Endothelial cell of umbilical vein (primary cell): ENCODE data around the gene ETS1.

Source experiments
- EZH2 ChIP-seq: IDR thresholded peaks from 2 replicates; pipeline ENCODE4 v1.6.1; 2012; ENCODE audit warnings: borderline replicate concordance, low read depth, mild to moderate bottlenecking, moderate library complexity, low read length, inconsistent platforms; ENCODE audit not compliant: severe bottlenecking
- POLR2A ChIP-seq: IDR thresholded peaks from 2 replicates; pipeline ENCODE4 v1.6.1; 2012; ENCODE audit warnings: low read depth, mild to moderate bottlenecking, control low read depth, low read length
- POLR2AphosphoS5 ChIP-seq: IDR thresholded peaks from 2 replicates; pipeline ENCODE4 v1.6.1; 2012; ENCODE audit warnings: low read depth, mild to moderate bottlenecking, control low read depth, low read length, moderate library complexity; ENCODE audit not compliant: insufficient read depth
- TF ChIP-seq, protein P1 (sequence below), 2 donors: IDR thresholded peaks; 1 replicate in 1 of 2; 2 replicates in 1 of 2; pipeline ENCODE4 v1.5.1; 2011; ENCODE audit warnings: low read length in 2 of 2, mild to moderate bottlenecking in 2 of 2, moderate library complexity in 2 of 2, control low read depth in 1 of 2, inconsistent platforms in 1 of 2, low read depth in 1 of 2; ENCODE audit not compliant: insufficient read depth in 1 of 2; ENCODE audit errors: extremely low read depth in 1 of 2
- TF ChIP-seq, protein P2 (sequence below): IDR thresholded peaks from 2 replicates; pipeline ENCODE4 v1.6.1; 2011; ENCODE audit not compliant: insufficient read depth, insufficient read length

DNA sequence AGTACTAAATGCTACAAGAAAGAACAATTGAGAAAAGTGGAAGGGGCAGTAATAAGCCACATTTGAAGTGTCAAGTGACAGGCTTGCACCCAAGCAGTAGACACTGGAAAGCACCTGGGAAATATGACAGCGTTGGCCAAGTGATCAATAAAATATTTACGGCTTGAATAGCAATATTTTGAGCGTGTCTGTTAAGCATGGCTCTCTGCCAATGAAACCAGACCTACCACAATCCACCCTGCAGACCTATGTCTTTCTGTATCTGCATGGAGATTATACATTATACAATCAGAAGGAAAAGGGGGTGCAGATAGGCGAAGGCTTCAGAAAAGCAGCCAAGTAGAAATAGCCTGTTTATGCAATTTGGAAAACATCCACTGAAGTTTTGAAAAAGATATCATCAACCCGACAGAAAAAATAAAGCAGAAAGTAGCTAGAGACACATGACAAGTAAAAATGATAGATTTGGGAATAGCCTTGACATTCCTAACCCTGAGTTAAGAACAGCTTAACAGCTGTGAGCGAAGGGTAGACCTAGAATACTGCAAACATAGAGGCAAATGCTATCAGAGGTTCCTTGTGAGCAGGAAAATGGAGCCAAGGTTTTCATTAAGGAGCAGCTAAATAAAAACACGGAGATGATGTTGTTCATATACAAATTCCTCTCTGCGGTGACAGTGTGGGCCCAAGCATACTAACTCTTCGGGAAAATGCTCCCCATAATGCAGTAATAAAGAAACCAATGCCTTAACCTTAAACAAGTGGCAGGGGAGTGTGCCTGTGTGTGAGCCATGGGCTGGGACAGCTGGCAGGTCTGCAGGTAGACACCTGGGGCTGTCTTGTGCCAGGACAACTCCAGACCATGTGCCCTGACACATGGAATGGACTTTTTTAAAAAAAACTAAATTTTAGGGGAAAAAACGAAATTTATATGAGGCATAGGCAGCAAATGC is 71.3 kb downstream of the ETS1 start:
- TF ChIP-seq POLR2A (no peak), EZH2 (no peak), POLR2AphosphoS5 (no peak)
- TF ChIP-seq, protein P1, sequence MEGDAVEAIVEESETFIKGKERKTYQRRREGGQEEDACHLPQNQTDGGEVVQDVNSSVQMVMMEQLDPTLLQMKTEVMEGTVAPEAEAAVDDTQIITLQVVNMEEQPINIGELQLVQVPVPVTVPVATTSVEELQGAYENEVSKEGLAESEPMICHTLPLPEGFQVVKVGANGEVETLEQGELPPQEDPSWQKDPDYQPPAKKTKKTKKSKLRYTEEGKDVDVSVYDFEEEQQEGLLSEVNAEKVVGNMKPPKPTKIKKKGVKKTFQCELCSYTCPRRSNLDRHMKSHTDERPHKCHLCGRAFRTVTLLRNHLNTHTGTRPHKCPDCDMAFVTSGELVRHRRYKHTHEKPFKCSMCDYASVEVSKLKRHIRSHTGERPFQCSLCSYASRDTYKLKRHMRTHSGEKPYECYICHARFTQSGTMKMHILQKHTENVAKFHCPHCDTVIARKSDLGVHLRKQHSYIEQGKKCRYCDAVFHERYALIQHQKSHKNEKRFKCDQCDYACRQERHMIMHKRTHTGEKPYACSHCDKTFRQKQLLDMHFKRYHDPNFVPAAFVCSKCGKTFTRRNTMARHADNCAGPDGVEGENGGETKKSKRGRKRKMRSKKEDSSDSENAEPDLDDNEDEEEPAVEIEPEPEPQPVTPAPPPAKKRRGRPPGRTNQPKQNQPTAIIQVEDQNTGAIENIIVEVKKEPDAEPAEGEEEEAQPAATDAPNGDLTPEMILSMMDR (IDR thresholded peaks at IDR 0.05; ENCODE audit: extremely low read depth in 1 of 2, insufficient read depth in 1 of 2, low read depth in 1 of 2, low read length in 2 of 2), result no peak
- TF ChIP-seq, protein P2, sequence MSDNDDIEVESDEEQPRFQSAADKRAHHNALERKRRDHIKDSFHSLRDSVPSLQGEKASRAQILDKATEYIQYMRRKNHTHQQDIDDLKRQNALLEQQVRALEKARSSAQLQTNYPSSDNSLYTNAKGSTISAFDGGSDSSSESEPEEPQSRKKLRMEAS, result no peak
